IMR-90 (cell line): ENCODE data around the gene DNMT1.

Experiments
- MXI1 ChIP-seq: IDR thresholded peaks from 2 replicates; pipeline ENCODE4 v1.6.1; 2012; ENCODE audit warnings: low read depth, mild to moderate bottlenecking, low read length, moderate library complexity, borderline replicate concordance
- TF ChIP-seq, protein P1 (sequence below): conservative IDR thresholded peaks from 2 replicates; pipeline ENCODE4 v1.5.1; 2012; ENCODE audit warnings: mild to moderate bottlenecking, low read depth, low read length, improper control_type of control experiment

- TF ChIP-seq, protein P1, sequence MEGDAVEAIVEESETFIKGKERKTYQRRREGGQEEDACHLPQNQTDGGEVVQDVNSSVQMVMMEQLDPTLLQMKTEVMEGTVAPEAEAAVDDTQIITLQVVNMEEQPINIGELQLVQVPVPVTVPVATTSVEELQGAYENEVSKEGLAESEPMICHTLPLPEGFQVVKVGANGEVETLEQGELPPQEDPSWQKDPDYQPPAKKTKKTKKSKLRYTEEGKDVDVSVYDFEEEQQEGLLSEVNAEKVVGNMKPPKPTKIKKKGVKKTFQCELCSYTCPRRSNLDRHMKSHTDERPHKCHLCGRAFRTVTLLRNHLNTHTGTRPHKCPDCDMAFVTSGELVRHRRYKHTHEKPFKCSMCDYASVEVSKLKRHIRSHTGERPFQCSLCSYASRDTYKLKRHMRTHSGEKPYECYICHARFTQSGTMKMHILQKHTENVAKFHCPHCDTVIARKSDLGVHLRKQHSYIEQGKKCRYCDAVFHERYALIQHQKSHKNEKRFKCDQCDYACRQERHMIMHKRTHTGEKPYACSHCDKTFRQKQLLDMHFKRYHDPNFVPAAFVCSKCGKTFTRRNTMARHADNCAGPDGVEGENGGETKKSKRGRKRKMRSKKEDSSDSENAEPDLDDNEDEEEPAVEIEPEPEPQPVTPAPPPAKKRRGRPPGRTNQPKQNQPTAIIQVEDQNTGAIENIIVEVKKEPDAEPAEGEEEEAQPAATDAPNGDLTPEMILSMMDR: no peak
- no peak for TF ChIP-seq MXI1
Observed at GRCh38 chr19:10192922-10193321, 1.8 kb downstream of the DNMT1 start.
